GM12878 (cell line): Measurements from ENCODE around the gene MYB. TPM values are rescaled to one million over a fixed set of nuclear protein-coding genes. Genes with fewer than 3 reads are reported as not detected.

Experiments used
- BACH1 ChIP-seq: fragments of 450-650 bp; IDR thresholded peaks from 2 replicates; pipeline ENCODE4 v1.6.1; 2017; ENCODE audit warnings: mild to moderate bottlenecking, borderline replicate concordance
- BHLHE40 ChIP-seq, 2 experiments: fragments of 450-650 bp in 1 of 2; IDR thresholded peaks; 2 replicates each; pipeline ENCODE4 v1.6.1; 2011 to 2017; ENCODE audit warnings: low read depth in 2 of 2, borderline replicate concordance in 1 of 2, improper control_type of control experiment in 1 of 2, low read length in 1 of 2, mild to moderate bottlenecking in 1 of 2
- BMI1 ChIP-seq: fragments of 450-650 bp; IDR thresholded peaks from 2 replicates; pipeline ENCODE4 v1.6.1; 2016; ENCODE audit warnings: mild to moderate bottlenecking, moderate library complexity, borderline replicate concordance
- ETV6 ChIP-seq, 2 experiments: fragments of 450-650 bp in 1 of 2; IDR thresholded peaks in 1 of 2; conservative IDR thresholded peaks in 1 of 2; 2 replicates each; pipeline ENCODE4 v1.6.1; 2014; ENCODE audit warnings: antibody characterized with exemption in 1 of 2, borderline replicate concordance in 1 of 2, low read depth in 1 of 2, mild to moderate bottlenecking in 1 of 2, moderate library complexity in 1 of 2
- HDAC6 ChIP-seq: fragments of 200-600 bp; sonication (generic); IDR thresholded peaks from one replicate; pipeline ENCODE4 v1.8.0; 2017; ENCODE audit warnings: antibody characterized with exemption; ENCODE audit not compliant: unreplicated experiment
- KDM1A ChIP-seq: fragments of 200-600 bp; sonication (generic); IDR thresholded peaks from 2 replicates; pipeline ENCODE4 v1.6.1; 2016; ENCODE audit warnings: borderline replicate concordance
- NR2F1 ChIP-seq: fragments of 450-650 bp; conservative IDR thresholded peaks from 2 replicates; pipeline ENCODE4 v1.6.1; 2017; ENCODE audit warnings: mild to moderate bottlenecking
- PML ChIP-seq: IDR thresholded peaks from 2 replicates; pipeline ENCODE4 v1.6.1; 2012; ENCODE audit warnings: low read length, inconsistent platforms
- RB1 ChIP-seq: fragments of 450-650 bp; formaldehyde crosslinking; IDR thresholded peaks from 2 replicates; pipeline ENCODE4 v1.6.1; 2017; ENCODE audit warnings: mild to moderate bottlenecking, borderline replicate concordance
- RBBP5 ChIP-seq: fragments of 200-600 bp; sonication (generic); conservative IDR thresholded peaks from 2 replicates; pipeline ENCODE4 v1.6.1; 2016
- SREBF1 ChIP-seq: IDR thresholded peaks from 2 replicates; pipeline ENCODE4 v1.6.1; 2012; ENCODE audit warnings: mild to moderate bottlenecking, low read length
- WRNIP1 ChIP-seq: IDR thresholded peaks from 2 replicates; pipeline ENCODE4 v1.6.1; 2011; ENCODE audit warnings: low read depth, low read length, improper control_type of control experiment, borderline replicate concordance
- YBX1 ChIP-seq: fragments of 450-650 bp; IDR thresholded peaks from 2 replicates; pipeline ENCODE4 v1.6.1; 2016; ENCODE audit warnings: antibody characterized with exemption
- ZBED1 ChIP-seq: IDR thresholded peaks from 2 replicates; pipeline ENCODE4 v1.6.1; 2016; ENCODE audit warnings: borderline replicate concordance
- ZNF274 ChIP-seq: IDR thresholded peaks from one replicate; pipeline ENCODE4 v1.8.0; 2011; ENCODE audit not compliant: insufficient read length, insufficient read depth
- polyA plus RNA-seq, 11 experiments: library from polyadenylated mRNA; depleted of rRNA in 4 of 11; unstranded in 6 of 11; stranded (reverse) in 5 of 11; fragments of >200 nt; fragmentation: Nextera tagmentation in 4 of 11; fragmentation: Illumina TruSeq in 1 of 11; extraction: Ambion mirVana in 4 of 11; extraction: Trizol in 1 of 11; gene quantifications; 1 replicate in 1 of 11; 2 replicates in 10 of 11; pipeline versions ENCODE4 v1.2.1 to v1.2.3, GENCODE V29; 2011 to 2016; ENCODE audit warnings: inconsistent platforms in 2 of 11, missing spikeins in 2 of 11, low read depth in 1 of 11
- total RNA-seq, 4 experiments: library from RNA; depleted of rRNA in 3 of 4; stranded (reverse); fragments of >200 nt in 3 of 4; fragmentation: Illumina TruSeq in 1 of 4; extraction: Trizol in 1 of 4; gene quantifications; 2 replicates each; pipeline versions ENCODE4 v1.2.1 to v1.2.3, GENCODE V29; 2013 to 2021
- TF ChIP-seq, protein P1 (sequence below), 3 experiments: IDR thresholded peaks in 2 of 3; conservative IDR thresholded peaks in 1 of 3; 2 replicates each; pipeline ENCODE4 v1.5.1; 2011; ENCODE audit warnings: low read depth in 3 of 3, low read length in 3 of 3, mild to moderate bottlenecking in 3 of 3, control low read depth in 2 of 3, moderate library complexity in 2 of 3, inconsistent platforms in 1 of 3, mixed read lengths in 1 of 3; ENCODE audit not compliant: control insufficient read depth in 2 of 3, insufficient read depth in 1 of 3; ENCODE audit errors: extremely low read depth in 1 of 3
- TF ChIP-seq, protein P2 (sequence below): fragments of 450-650 bp; IDR thresholded peaks from 2 replicates; pipeline ENCODE4 v1.6.1; 2018; ENCODE audit warnings: borderline replicate concordance, mild to moderate bottlenecking; ENCODE audit not compliant: partially characterized antibody
- TF ChIP-seq, protein P3 (sequence below): fragments of 450-650 bp; IDR thresholded peaks from 2 replicates; pipeline ENCODE4 v1.6.1; 2017; ENCODE audit warnings: borderline replicate concordance
- TF ChIP-seq, protein P4 (sequence below): fragments of 450-650 bp; IDR thresholded peaks from 2 replicates; pipeline ENCODE4 v1.6.1; 2018; ENCODE audit warnings: mild to moderate bottlenecking, low read depth, moderate library complexity; ENCODE audit not compliant: partially characterized antibody
- TF ChIP-seq, protein P5 (sequence below): fragments of 450-650 bp; IDR thresholded peaks from 2 replicates; pipeline ENCODE4 v1.6.1; 2017; ENCODE audit warnings: low read depth, mild to moderate bottlenecking, moderate library complexity

MYB gene
- total and polyA plus RNA-seq, 10 of the 15 experiments (the other 5 are each of a cell fraction or from before 2014, with no cell fraction given): 7.0 to 29.8 (median 21.5) TPM

DNA sequence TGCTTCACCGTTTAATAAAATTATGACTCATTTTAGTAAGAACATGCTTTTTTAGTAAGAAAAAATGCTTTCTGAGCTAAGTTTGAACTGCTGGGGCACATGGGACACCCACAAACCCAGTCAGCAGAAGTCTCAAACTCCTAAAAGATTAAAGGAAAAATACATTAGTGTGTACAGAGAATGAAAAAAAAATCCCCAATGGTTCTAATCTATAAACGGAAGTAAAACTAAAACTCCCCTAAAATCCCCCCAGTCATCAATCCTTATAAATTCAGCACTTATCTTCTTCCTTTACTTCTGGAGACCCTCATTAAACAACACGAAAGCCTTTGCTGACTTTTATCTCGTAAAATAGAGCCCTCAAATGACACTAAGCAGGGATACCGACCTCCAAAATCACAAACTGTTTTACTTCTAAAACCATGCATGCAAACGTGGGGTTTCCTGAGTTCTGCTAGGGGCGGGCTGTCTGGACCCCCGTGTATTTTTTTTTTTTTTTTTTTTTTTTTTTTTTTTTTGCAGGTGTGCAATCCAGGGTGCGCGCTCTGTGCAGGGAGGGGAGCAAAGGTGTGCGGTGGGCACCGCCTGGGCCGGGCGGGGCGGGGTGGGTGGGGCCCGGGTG lies 1.1 kb upstream of the MYB start (continued):
- peak; percentile 39; the same call in 1 of the 2 replicates for TF ChIP-seq BMI1
- TF ChIP-seq ZNF274: no peak
- TF ChIP-seq BACH1: no peak
- TF ChIP-seq, protein P1, sequence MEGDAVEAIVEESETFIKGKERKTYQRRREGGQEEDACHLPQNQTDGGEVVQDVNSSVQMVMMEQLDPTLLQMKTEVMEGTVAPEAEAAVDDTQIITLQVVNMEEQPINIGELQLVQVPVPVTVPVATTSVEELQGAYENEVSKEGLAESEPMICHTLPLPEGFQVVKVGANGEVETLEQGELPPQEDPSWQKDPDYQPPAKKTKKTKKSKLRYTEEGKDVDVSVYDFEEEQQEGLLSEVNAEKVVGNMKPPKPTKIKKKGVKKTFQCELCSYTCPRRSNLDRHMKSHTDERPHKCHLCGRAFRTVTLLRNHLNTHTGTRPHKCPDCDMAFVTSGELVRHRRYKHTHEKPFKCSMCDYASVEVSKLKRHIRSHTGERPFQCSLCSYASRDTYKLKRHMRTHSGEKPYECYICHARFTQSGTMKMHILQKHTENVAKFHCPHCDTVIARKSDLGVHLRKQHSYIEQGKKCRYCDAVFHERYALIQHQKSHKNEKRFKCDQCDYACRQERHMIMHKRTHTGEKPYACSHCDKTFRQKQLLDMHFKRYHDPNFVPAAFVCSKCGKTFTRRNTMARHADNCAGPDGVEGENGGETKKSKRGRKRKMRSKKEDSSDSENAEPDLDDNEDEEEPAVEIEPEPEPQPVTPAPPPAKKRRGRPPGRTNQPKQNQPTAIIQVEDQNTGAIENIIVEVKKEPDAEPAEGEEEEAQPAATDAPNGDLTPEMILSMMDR (IDR thresholded peaks at IDR 0.05 in 2 of 3, conservative IDR thresholded peaks at IDR 0.05 in 1 of 3; ENCODE audit: control insufficient read depth in 2 of 3, extremely low read depth in 1 of 3, insufficient read depth in 1 of 3, low read depth in 3 of 3, low read length in 3 of 3): no peak
- TF ChIP-seq, protein P2, sequence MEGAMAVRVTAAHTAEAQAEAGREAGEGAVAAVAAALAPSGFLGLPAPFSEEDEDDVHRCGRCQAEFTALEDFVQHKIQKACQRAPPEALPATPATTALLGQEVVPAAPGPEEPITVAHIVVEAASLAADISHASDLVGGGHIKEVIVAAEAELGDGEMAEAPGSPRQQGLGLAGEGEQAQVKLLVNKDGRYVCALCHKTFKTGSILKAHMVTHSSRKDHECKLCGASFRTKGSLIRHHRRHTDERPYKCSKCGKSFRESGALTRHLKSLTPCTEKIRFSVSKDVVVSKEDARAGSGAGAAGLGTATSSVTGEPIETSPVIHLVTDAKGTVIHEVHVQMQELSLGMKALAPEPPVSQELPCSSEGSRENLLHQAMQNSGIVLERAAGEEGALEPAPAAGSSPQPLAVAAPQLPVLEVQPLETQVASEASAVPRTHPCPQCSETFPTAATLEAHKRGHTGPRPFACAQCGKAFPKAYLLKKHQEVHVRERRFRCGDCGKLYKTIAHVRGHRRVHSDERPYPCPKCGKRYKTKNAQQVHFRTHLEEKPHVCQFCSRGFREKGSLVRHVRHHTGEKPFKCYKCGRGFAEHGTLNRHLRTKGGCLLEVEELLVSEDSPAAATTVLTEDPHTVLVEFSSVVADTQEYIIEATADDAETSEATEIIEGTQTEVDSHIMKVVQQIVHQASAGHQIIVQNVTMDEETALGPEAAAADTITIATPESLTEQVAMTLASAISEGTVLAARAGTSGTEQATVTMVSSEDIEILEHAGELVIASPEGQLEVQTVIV: no peak
- TF ChIP-seq, protein P3, sequence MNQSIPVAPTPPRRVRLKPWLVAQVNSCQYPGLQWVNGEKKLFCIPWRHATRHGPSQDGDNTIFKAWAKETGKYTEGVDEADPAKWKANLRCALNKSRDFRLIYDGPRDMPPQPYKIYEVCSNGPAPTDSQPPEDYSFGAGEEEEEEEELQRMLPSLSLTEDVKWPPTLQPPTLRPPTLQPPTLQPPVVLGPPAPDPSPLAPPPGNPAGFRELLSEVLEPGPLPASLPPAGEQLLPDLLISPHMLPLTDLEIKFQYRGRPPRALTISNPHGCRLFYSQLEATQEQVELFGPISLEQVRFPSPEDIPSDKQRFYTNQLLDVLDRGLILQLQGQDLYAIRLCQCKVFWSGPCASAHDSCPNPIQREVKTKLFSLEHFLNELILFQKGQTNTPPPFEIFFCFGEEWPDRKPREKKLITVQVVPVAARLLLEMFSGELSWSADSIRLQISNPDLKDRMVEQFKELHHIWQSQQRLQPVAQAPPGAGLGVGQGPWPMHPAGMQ: no peak
- no peak for TF ChIP-seq NR2F1
- peak; percentile 37; the same call in 1 of the 2 replicates for TF ChIP-seq ZBED1
- no peak for TF ChIP-seq RB1
- TF ChIP-seq, protein P4, sequence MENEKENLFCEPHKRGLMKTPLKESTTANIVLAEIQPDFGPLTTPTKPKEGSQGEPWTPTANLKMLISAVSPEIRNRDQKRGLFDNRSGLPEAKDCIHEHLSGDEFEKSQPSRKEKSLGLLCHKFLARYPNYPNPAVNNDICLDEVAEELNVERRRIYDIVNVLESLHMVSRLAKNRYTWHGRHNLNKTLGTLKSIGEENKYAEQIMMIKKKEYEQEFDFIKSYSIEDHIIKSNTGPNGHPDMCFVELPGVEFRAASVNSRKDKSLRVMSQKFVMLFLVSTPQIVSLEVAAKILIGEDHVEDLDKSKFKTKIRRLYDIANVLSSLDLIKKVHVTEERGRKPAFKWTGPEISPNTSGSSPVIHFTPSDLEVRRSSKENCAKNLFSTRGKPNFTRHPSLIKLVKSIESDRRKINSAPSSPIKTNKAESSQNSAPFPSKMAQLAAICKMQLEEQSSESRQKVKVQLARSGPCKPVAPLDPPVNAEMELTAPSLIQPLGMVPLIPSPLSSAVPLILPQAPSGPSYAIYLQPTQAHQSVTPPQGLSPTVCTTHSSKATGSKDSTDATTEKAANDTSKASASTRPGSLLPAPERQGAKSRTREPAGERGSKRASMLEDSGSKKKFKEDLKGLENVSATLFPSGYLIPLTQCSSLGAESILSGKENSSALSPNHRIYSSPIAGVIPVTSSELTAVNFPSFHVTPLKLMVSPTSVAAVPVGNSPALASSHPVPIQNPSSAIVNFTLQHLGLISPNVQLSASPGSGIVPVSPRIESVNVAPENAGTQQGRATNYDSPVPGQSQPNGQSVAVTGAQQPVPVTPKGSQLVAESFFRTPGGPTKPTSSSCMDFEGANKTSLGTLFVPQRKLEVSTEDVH: no peak
- TF ChIP-seq YBX1: no peak
- TF ChIP-seq SREBF1: no peak
- peak; percentile 47 to 53; a peak in 2 of 4 replicates for TF ChIP-seq BHLHE40 (IDR thresholded peaks at IDR 0.05; ENCODE audit: borderline replicate concordance in 1 of 2, low read depth in 2 of 2, low read length in 1 of 2)
- TF ChIP-seq, protein P5, sequence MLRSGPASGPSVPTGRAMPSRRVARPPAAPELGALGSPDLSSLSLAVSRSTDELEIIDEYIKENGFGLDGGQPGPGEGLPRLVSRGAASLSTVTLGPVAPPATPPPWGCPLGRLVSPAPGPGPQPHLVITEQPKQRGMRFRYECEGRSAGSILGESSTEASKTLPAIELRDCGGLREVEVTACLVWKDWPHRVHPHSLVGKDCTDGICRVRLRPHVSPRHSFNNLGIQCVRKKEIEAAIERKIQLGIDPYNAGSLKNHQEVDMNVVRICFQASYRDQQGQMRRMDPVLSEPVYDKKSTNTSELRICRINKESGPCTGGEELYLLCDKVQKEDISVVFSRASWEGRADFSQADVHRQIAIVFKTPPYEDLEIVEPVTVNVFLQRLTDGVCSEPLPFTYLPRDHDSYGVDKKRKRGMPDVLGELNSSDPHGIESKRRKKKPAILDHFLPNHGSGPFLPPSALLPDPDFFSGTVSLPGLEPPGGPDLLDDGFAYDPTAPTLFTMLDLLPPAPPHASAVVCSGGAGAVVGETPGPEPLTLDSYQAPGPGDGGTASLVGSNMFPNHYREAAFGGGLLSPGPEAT: peak; percentile 94
- peak; percentile 72 for TF ChIP-seq PML
- no peak for TF ChIP-seq WRNIP1
- no peak for TF ChIP-seq RBBP5
- no peak; a peak in 1 of 4 replicates for TF ChIP-seq ETV6 (conservative IDR thresholded peaks at IDR 0.05 in 1 of 2, IDR thresholded peaks at IDR 0.05 in 1 of 2; ENCODE audit: borderline replicate concordance in 1 of 2, low read depth in 1 of 2)
- no peak for TF ChIP-seq HDAC6
- no peak for TF ChIP-seq KDM1A
